IMR-90 (cell line): ENCODE data around the gene LEMD1. TPM values are rescaled to one million over a fixed set of nuclear protein-coding genes. Genes with fewer than 3 reads are reported as not detected.

Experiments used
- ATAC-seq: fragments of 200-7000 bp; cut with Tn5 transposase; 2 replicates; pipeline ENCODE4 v1.9.1; 2020; ENCODE audit warnings: low read depth, mild to moderate bottlenecking, moderate library complexity
- BruUV-seq: library from RNA; stranded (reverse); fragments of 400-500 nt; replicated peaks from 2 replicates; lab custom pipeline; 2021; lab: Mats Ljungman, UMichigan
- CTCF ChIA-PET: fragments of 300-600 bp; formaldehyde crosslinking; extraction: SDS; loops from one replicate; lab custom pipeline; 2021; ENCODE audit warnings: antibody characterized with exemption; lab: Yijun Ruan, JAX
- POLR2A ChIA-PET: fragments of 300-600 bp; sonication (Branson Sonifier 250); formaldehyde crosslinking; loops from one replicate; lab custom pipeline; 2022; ENCODE audit warnings: antibody characterized with exemption; ENCODE audit not compliant: unreplicated experiment; lab: Charles Lee
- DNase-seq: peaks from one replicate; pipeline ENCODE4 v3.0.0; 2013
- H2AFZ ChIP-seq: replicated peaks from 2 replicates; pipeline ENCODE3; 2013; ENCODE audit warnings: low read length, mild to moderate bottlenecking; ENCODE audit not compliant: poor library complexity
- H2AK5ac ChIP-seq: 2 replicates; pipeline ENCODE4 v1.6.1; 2013; ENCODE audit warnings: low read depth, low read length, inconsistent platforms
- H2AK9ac ChIP-seq: replicated peaks from 2 replicates; pipeline ENCODE3; 2013; ENCODE audit warnings: mild to moderate bottlenecking, low read depth, low read length, moderate library complexity; ENCODE audit not compliant: poor library complexity
- H2BK120ac ChIP-seq: 2 replicates; pipeline ENCODE4 v1.6.1; 2013; ENCODE audit warnings: low read depth, low read length, inconsistent platforms
- H2BK15ac ChIP-seq: 3 replicates; pipeline ENCODE4 v1.6.1; 2013; ENCODE audit warnings: low read depth, low read length, inconsistent platforms
- H2BK20ac ChIP-seq: 2 replicates; pipeline ENCODE4 v1.6.1; 2013; ENCODE audit warnings: low read depth, mild to moderate bottlenecking, inconsistent platforms, low read length, moderate library complexity
- H2BK5ac ChIP-seq: 2 replicates; pipeline ENCODE4 v1.6.1; 2013; ENCODE audit warnings: mild to moderate bottlenecking, low read depth, low read length, inconsistent platforms; ENCODE audit not compliant: poor library complexity, severe bottlenecking
- H3K14ac ChIP-seq: replicated peaks from 2 replicates; pipeline ENCODE4 v1.6.1; 2013; ENCODE audit warnings: low read depth, low read length, inconsistent platforms
- H3K18ac ChIP-seq: 2 replicates; pipeline ENCODE4 v1.6.1; 2013; ENCODE audit warnings: low read depth, low read length, control low read depth
- H3K23ac ChIP-seq: 2 replicates; pipeline ENCODE4 v1.6.1; 2013; ENCODE audit warnings: low read depth, low read length, inconsistent platforms
- H3K27ac ChIP-seq: 2 replicates; pipeline ENCODE4 v1.5.1; 2013; ENCODE audit warnings: mild to moderate bottlenecking, control low read depth, low read length; ENCODE audit not compliant: insufficient read depth
- H3K27me3 ChIP-seq: 2 replicates; pipeline ENCODE4 v1.6.1; 2013; ENCODE audit warnings: low read length; ENCODE audit not compliant: control insufficient read depth, insufficient read depth
- H3K36me3 ChIP-seq: 2 replicates; pipeline ENCODE4 v1.6.1; 2013; ENCODE audit warnings: low read length, mixed read lengths; ENCODE audit not compliant: control insufficient read depth, insufficient read depth
- H3K4ac ChIP-seq: 2 replicates; pipeline ENCODE4 v1.6.1; 2013; ENCODE audit warnings: low read depth, low read length, inconsistent platforms
- H3K4me1 ChIP-seq: 2 replicates; pipeline ENCODE4 v1.6.1; 2013; ENCODE audit warnings: low read length, mixed read lengths; ENCODE audit not compliant: control insufficient read depth, insufficient read depth
- H3K4me2 ChIP-seq: 2 replicates; pipeline ENCODE4 v1.6.1; 2013; ENCODE audit warnings: low read depth, mild to moderate bottlenecking, control low read depth, low read length, moderate library complexity
- H3K4me3 ChIP-seq: 2 replicates; pipeline ENCODE4 v1.5.1; 2013; ENCODE audit warnings: low read depth, mild to moderate bottlenecking, control low read depth, low read length, moderate library complexity; ENCODE audit not compliant: insufficient read depth
- H3K56ac ChIP-seq: 2 replicates; pipeline ENCODE4 v1.6.1; 2013; ENCODE audit warnings: low read length, inconsistent platforms; ENCODE audit not compliant: insufficient read depth; ENCODE audit errors: extremely low read depth
- H3K79me1 ChIP-seq, 2 experiments: 2 replicates each; pipeline ENCODE4 v1.6.1; 2013; ENCODE audit warnings: low read length in 2 of 2, inconsistent platforms in 1 of 2, low read depth in 1 of 2
- H3K9ac ChIP-seq: 2 replicates; pipeline ENCODE4 v1.6.1; 2013; ENCODE audit warnings: low read depth, low read length, control low read depth
- H3K9me1 ChIP-seq: 2 replicates; pipeline ENCODE4 v1.6.1; 2013; ENCODE audit warnings: low read length, inconsistent platforms; ENCODE audit not compliant: insufficient read depth
- H3K9me3 ChIP-seq: 2 replicates; pipeline ENCODE4 v1.6.1; 2013; ENCODE audit warnings: low read length; ENCODE audit not compliant: control insufficient read depth, insufficient read depth
- H4K20me1 ChIP-seq: 2 replicates; pipeline ENCODE4 v1.6.1; 2013; ENCODE audit warnings: low read length, inconsistent platforms; ENCODE audit not compliant: insufficient read depth
- H4K5ac ChIP-seq: 2 replicates; pipeline ENCODE4 v1.6.1; 2013; ENCODE audit warnings: mild to moderate bottlenecking, low read depth, low read length, control low read depth
- H4K8ac ChIP-seq, 2 experiments: 2 replicates each; pipeline ENCODE4 v1.6.1; 2013; ENCODE audit warnings: low read depth in 2 of 2, low read length in 2 of 2, control low read depth in 1 of 2, inconsistent platforms in 1 of 2
- H4K91ac ChIP-seq: 2 replicates; pipeline ENCODE4 v1.6.1; 2013; ENCODE audit warnings: low read depth, low read length, inconsistent platforms; ENCODE audit not compliant: insufficient read depth
- CEBPB ChIP-seq: IDR thresholded peaks from 2 replicates; pipeline ENCODE4 v1.6.1; 2012; ENCODE audit warnings: low read depth, low read length, improper control_type of control experiment
- CHD1 ChIP-seq: IDR thresholded peaks from 2 replicates; pipeline ENCODE4 v1.6.1; 2012; ENCODE audit warnings: low read depth, low read length, improper control_type of control experiment
- FOS ChIP-seq: fragments of 150-350 bp; IDR thresholded peaks from 2 replicates; pipeline ENCODE4 v1.6.1; 2016; ENCODE audit warnings: low read depth, low read length
- MAFK ChIP-seq: IDR thresholded peaks from 2 replicates; pipeline ENCODE4 v1.6.1; 2012; ENCODE audit warnings: low read depth, low read length, improper control_type of control experiment
- MXI1 ChIP-seq: IDR thresholded peaks from 2 replicates; pipeline ENCODE4 v1.6.1; 2012; ENCODE audit warnings: low read depth, mild to moderate bottlenecking, low read length, moderate library complexity, borderline replicate concordance
- NFE2L2 ChIP-seq: fragments of 150-350 bp; IDR thresholded peaks from 2 replicates; pipeline ENCODE4 v1.6.1; 2016; ENCODE audit warnings: low read depth, mild to moderate bottlenecking, low read length
- RCOR1 ChIP-seq: IDR thresholded peaks from 2 replicates; pipeline ENCODE4 v1.6.1; 2012; ENCODE audit warnings: mild to moderate bottlenecking, low read length, improper control_type of control experiment; ENCODE audit not compliant: insufficient replicate concordance
- RFX5 ChIP-seq: IDR thresholded peaks from 2 replicates; pipeline ENCODE4 v1.8.0; 2012; ENCODE audit warnings: low read depth, mild to moderate bottlenecking, low read length, moderate library complexity
- SMC3 ChIP-seq: fragments of 150-350 bp; IDR thresholded peaks from 2 replicates; pipeline ENCODE4 v1.6.1; 2016; ENCODE audit warnings: low read depth, mild to moderate bottlenecking, antibody characterized with exemption, low read length, moderate library complexity
- WGBS, 2 experiments: methylation state at CpG; one replicate each; pipeline versions ENCODE4 v1.1.5 to v1.1.7; 2013; ENCODE audit warnings: missing lambda C conversion rate in 2 of 2; ENCODE audit not compliant: insufficient read length in 1 of 2; ENCODE audit errors: extremely low coverage in 2 of 2; 5-methylcytosine and 5-hydroxymethylcytosine counted together
- dilution Hi-C: fragments of 300-500 bp; cut with HindIII; formaldehyde crosslinking; loops from one replicate; pipeline ENCODE4 v1.14.3; 2018; ENCODE audit warnings: low sequenced_read_pairs; ENCODE audit not compliant: unreplicated experiment
- in situ Hi-C: fragments of 300-500 bp; cut with MboI; formaldehyde crosslinking; loops from 3 replicates; pipeline ENCODE4 v1.14.3; 2019; ENCODE audit warnings: low sequenced_read_pairs, inconsistent platforms, mixed read lengths
- intact Hi-C: fragments of 100-400 bp; cut with micrococcal nuclease; formaldehyde crosslinking; loops from 2 replicates; pipeline ENCODE4 v1.10.0; 2022
- polyA plus RNA-seq, 3 experiments: library from polyadenylated mRNA; depleted of rRNA; stranded (reverse); fragments of >200 nt; gene quantifications; 2 replicates each; pipeline ENCODE4 v1.2.3, GENCODE V29; 2012; ENCODE audit warnings: low replicate concordance in 1 of 3
- total RNA-seq: library from RNA; depleted of rRNA; stranded (reverse); fragments of >200 nt; gene quantifications from 2 replicates; pipeline ENCODE4 v1.2.3, GENCODE V29; 2012
- TF ChIP-seq, protein P1 (sequence below): fragments of 150-350 bp; IDR thresholded peaks from 2 replicates; pipeline ENCODE4 v1.6.1; 2016; ENCODE audit warnings: low read depth, mild to moderate bottlenecking, low read length, moderate library complexity, borderline replicate concordance

LEMD1 gene
- total and polyA plus RNA-seq, 2 of the 4 experiments (the other 2 are of a cell fraction) = not detected

DNA sequence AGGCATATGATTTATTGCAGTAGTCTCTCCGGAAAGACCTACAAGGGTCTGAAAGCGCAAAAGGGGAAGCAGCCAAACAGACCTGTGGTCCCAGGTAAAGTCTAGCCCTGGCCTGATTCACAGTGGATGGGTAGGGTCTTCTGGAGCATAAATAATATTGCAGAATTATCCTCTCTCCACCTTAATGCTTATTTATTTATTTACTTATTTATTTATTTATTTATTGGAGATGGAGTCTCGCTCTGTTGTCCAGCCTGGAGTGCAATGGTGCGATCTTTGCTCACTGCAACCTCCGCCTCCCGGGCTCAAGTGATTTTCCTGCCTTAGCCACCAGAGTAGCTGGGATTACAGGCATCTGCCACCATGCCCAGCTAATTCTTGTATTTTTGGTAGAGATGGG lies 53.4 kb downstream of the LEMD1 start:
- Histone ChIP-seq H3K23ac (no peak overlapping the region), H2AK5ac (no peak overlapping the region), H2BK20ac (no peak overlapping the region), H4K5ac (no peak overlapping the region), H2AFZ (no peak overlapping the region), H3K4me3 (no peak overlapping the region), H3K56ac (no peak overlapping the region), H2AK9ac (no peak overlapping the region), H3K9me1 (peaks cover 3% of the 10 kb centered on the region; the same call in 1 of the 2 replicates), H2BK120ac (no peak overlapping the region), H4K91ac (no peak overlapping the region), H4K8ac (no peak overlapping the region), H3K9ac (no peak overlapping the region), H3K9me3 (no peaks in the 10 kb centered on the region), H3K27ac (no peak overlapping the region), H3K4me1 (peaks cover 8% of the 10 kb centered on the region), H2BK15ac (no peak overlapping the region), H3K79me1 (no peaks in the 10 kb centered on the region), H3K27me3 (peaks cover 4% of the 10 kb centered on the region; the same call in 1 of the 2 replicates), H3K4me2 (no peak overlapping the region), H3K18ac (no peak overlapping the region), H3K36me3 (no peaks in the 10 kb centered on the region), H3K4ac (no peak overlapping the region), H4K20me1 (no peaks in the 10 kb centered on the region), H2BK5ac (no peak overlapping the region), H3K14ac (no peak overlapping the region)
- ATAC-seq (no peak), DNase-seq (no peak)
- no CpG with 5 or more reads among the region's 6 CpGs for WGBS, 2 experiments
- TF ChIP-seq MXI1 (no peak), FOS (no peak), CEBPB (no peak), MAFK (no peak), RCOR1 (no peak), NFE2L2 (no peak), CHD1 (no peak), RFX5 (no peak), SMC3 (no peak)
- TF ChIP-seq, protein P1, sequence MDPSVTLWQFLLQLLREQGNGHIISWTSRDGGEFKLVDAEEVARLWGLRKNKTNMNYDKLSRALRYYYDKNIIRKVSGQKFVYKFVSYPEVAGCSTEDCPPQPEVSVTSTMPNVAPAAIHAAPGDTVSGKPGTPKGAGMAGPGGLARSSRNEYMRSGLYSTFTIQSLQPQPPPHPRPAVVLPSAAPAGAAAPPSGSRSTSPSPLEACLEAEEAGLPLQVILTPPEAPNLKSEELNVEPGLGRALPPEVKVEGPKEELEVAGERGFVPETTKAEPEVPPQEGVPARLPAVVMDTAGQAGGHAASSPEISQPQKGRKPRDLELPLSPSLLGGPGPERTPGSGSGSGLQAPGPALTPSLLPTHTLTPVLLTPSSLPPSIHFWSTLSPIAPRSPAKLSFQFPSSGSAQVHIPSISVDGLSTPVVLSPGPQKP = no peak
- dilution Hi-C loops (no loop called here), in situ Hi-C loops (no loop called here), intact Hi-C loops (no loop called here)
- ChIA-PET POLR2A (no interaction called here), CTCF (no interaction called here)
- BruUV-seq = no TSS peak
